Measurements from ENCODE around the gene TTC6. TPM values are rescaled to one million over a fixed set of nuclear protein-coding genes. Genes with fewer than 3 reads are reported as not detected.

The TTC6 gene
- total RNA-seq, 1 donor = under 0.01 TPM

GRCh38 chr14:37603688-37604251 lies 8.3 kb downstream of the TTC6 start:
- Histone ChIP-seq H3K4me2 (ENCODE audit: insufficient read depth, low read length) (no peak overlapping the region), H3K4me3 (ENCODE audit: insufficient read depth, low read length) (no peak overlapping the region), H2AFZ (ENCODE audit: low read length) (no peak overlapping the region), H3K27ac (ENCODE audit: low read depth, low read length) (no peak overlapping the region), H3K9me3 (ENCODE audit: low read depth, low read length) (no peaks in the 10 kb centered on the region), H3K79me2 (ENCODE audit: insufficient read depth, low read length) (no peaks in the 10 kb centered on the region), H3K27me3 (ENCODE audit: insufficient read depth, low read length) (peaks cover 61% of the 10 kb centered on the region), H3K36me3 (ENCODE audit: insufficient read depth, low read length) (no peaks in the 10 kb centered on the region), H4K20me1 (ENCODE audit: insufficient read depth, low read length) (no peaks in the 10 kb centered on the region), H3K4me1 (ENCODE audit: insufficient read depth, low read length) (no peaks in the 10 kb centered on the region)
- TF ChIP-seq CTCF (IDR thresholded peaks at IDR 0.05; ENCODE audit: extremely low read depth, low read depth, low read length) = no peak
- DNase-seq (ENCODE audit: insufficient read length, low spot score, missing footprints) = no peak

DNA sequence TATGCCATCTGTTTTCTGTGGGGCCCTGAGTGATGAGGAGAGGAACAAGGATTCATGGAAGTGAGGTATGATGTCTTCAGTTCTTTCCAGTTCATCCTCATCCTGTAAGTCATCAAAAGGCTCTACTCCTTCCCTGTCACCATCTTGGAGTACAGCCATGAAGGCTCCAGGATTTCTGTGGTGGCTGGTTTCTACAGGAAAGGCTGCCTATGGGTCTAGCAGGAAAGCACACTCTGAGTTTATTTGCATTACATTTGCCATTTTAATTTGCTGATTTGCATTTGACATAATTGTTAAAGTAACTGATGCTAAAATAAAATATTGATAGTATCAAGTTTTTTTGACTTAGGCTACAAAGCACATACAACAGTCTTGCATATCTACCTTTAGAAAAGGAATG lies 11.2 kb downstream of the TTC6 start:
- Histone ChIP-seq H3K36me3 (ENCODE audit: insufficient read depth, low read length) (no peaks in the 10 kb centered on the region), H3K4me1 (ENCODE audit: insufficient read depth, low read length) (no peaks in the 10 kb centered on the region), H3K79me2 (ENCODE audit: insufficient read depth, low read length) (no peaks in the 10 kb centered on the region), H3K27me3 (ENCODE audit: insufficient read depth, low read length) (peaks cover 52% of the 10 kb centered on the region), H3K27ac (ENCODE audit: low read depth, low read length) (no peak overlapping the region), H2AFZ (ENCODE audit: low read length) (no peak overlapping the region), H4K20me1 (ENCODE audit: insufficient read depth, low read length) (no peaks in the 10 kb centered on the region), H3K4me2 (ENCODE audit: insufficient read depth, low read length) (no peak overlapping the region), H3K4me3 (ENCODE audit: insufficient read depth, low read length) (no peak overlapping the region), H3K9me3 (ENCODE audit: low read depth, low read length) (no peaks in the 10 kb centered on the region)
- DNase-seq (ENCODE audit: insufficient read length, low spot score, missing footprints) = no peak
- TF ChIP-seq CTCF (IDR thresholded peaks at IDR 0.05; ENCODE audit: extremely low read depth, low read depth, low read length) = no peak

GRCh38 chr14:37608649-37609048 lies 13.2 kb downstream of the TTC6 start:
- H2AFZ ChIP-seq (ENCODE audit: low read length) = no peak overlapping the region
- no peak overlapping the region for H3K4me2 ChIP-seq (ENCODE audit: insufficient read depth, low read length)
- DNase-seq (ENCODE audit: insufficient read length, low spot score, missing footprints) = no peak
- H3K27ac ChIP-seq (ENCODE audit: low read depth, low read length) = no peak overlapping the region
- H3K27me3 ChIP-seq (ENCODE audit: insufficient read depth, low read length) = peaks cover 44% of the 10 kb centered on the region
- H3K36me3 ChIP-seq (ENCODE audit: insufficient read depth, low read length) = no peaks in the 10 kb centered on the region
- no peak for TF ChIP-seq CTCF (IDR thresholded peaks at IDR 0.05; ENCODE audit: extremely low read depth, low read depth, low read length)
- no peaks in the 10 kb centered on the region for H4K20me1 ChIP-seq (ENCODE audit: insufficient read depth, low read length)
- no peaks in the 10 kb centered on the region for H3K9me3 ChIP-seq (ENCODE audit: low read depth, low read length)
- H3K79me2 ChIP-seq (ENCODE audit: insufficient read depth, low read length) = no peaks in the 10 kb centered on the region
- no peak overlapping the region for H3K4me3 ChIP-seq (ENCODE audit: insufficient read depth, low read length)
- H3K4me1 ChIP-seq (ENCODE audit: insufficient read depth, low read length) = no peaks in the 10 kb centered on the region

DNA sequence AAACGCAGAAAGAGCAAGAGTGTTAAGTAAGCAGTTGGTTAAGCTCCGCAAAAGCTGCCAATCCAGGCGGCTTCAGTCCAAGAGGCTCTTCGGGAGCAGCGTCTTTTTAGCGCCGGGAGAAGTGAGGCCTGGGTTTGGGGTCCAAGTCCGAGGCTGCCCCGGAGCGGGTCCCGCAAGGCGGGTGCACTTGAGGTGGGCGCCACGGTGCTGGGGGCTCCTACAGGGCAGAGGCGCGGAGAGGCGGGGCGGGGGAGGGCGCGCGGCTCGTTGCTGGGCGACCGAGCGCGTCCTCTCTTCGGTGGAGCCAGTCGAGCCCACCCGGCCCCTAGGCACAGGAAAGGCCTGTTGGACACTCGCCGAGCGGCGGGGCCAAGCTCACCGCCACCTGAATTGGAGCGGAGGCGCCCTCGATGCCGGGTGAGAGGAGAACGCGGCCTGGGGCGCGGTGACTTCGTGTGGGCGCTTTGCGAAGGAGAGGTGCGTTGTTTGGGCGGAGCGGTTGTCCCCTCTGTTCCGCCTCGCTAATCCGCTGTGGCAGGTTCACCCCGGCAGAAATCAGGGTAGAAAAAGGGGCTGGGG lies 15.6 kb downstream of the TTC6 start:
- no peak overlapping the region for H3K4me2 ChIP-seq (ENCODE audit: insufficient read depth, low read length)
- no peaks in the 10 kb centered on the region for H4K20me1 ChIP-seq (ENCODE audit: insufficient read depth, low read length)
- TF ChIP-seq CTCF (IDR thresholded peaks at IDR 0.05; ENCODE audit: extremely low read depth, low read depth, low read length) = no peak
- no peaks in the 10 kb centered on the region for H3K79me2 ChIP-seq (ENCODE audit: insufficient read depth, low read length)
- peaks cover 3% of the 10 kb centered on the region for H3K9me3 ChIP-seq (ENCODE audit: low read depth, low read length)
- no peak overlapping the region for H3K4me3 ChIP-seq (ENCODE audit: insufficient read depth, low read length)
- no peaks in the 10 kb centered on the region for H3K4me1 ChIP-seq (ENCODE audit: insufficient read depth, low read length)
- H3K27me3 ChIP-seq (ENCODE audit: insufficient read depth, low read length) = peaks cover 31% of the 10 kb centered on the region
- no peak overlapping the region for H3K27ac ChIP-seq (ENCODE audit: low read depth, low read length)
- no peaks in the 10 kb centered on the region for H3K36me3 ChIP-seq (ENCODE audit: insufficient read depth, low read length)
- DNase-seq (ENCODE audit: insufficient read length, low spot score, missing footprints) = no peak
- no peak overlapping the region for H2AFZ ChIP-seq (ENCODE audit: low read length)
